ENCODE data around the gene KIF6.

- TF ChIP-seq CTCF (IDR thresholded peaks at IDR 0.05; ENCODE audit: low read length) (no peak), EZH2phosphoT487 (IDR thresholded peaks at IDR 0.05; ENCODE audit: low read length) (no peak), EZH2 (optimal IDR thresholded peaks at IDR 0.05; ENCODE audit: low read depth, low read length) (no peak)
These were observed 46.3 kb downstream of the KIF6 start for GRCh38 chr6:39678914-39679313.
